NCI-H82 treated with DMSO at 0.1 percent for 48 hours (cell line): ENCODE measurements around the gene VAV2.

Experiments used
- DNase-seq: peaks from one replicate; lab custom pipeline; 2025; ENCODE audit not compliant: unreplicated experiment; lab: John Stamatoyannopoulos, UW

Gene VAV2

GRCh38 chr9:133956520-133957076 lies 35.5 kb downstream of the VAV2 start:
- no peak for DNase-seq

- peak; percentile 12 for DNase-seq
Observed at GRCh38 chr9:133955821-133956411, 36.2 kb downstream of the VAV2 start.

GRCh38 chr9:133954862-133955529 lies 37.1 kb downstream of the VAV2 start:
- DNase-seq: no peak

- no peak for DNase-seq
Observed at GRCh38 chr9:133953976-133954709, 38.0 kb downstream of the VAV2 start.

GRCh38 chr9:133953621-133953975 lies 38.5 kb downstream of the VAV2 start:
- DNase-seq: no peak

- no peak for DNase-seq
Observed at GRCh38 chr9:133952598-133953550, 39.2 kb downstream of the VAV2 start.

- no peak for DNase-seq
Observed at GRCh38 chr9:133951265-133951664, 40.9 kb downstream of the VAV2 start.

- DNase-seq: no peak
Observed at GRCh38 chr9:133950629-133951111, 41.5 kb downstream of the VAV2 start.

GRCh38 chr9:133950192-133950591 lies 41.9 kb downstream of the VAV2 start:
- DNase-seq: no peak

GRCh38 chr9:133949486-133950061 lies 42.5 kb downstream of the VAV2 start:
- DNase-seq: no peak

- no peak for DNase-seq
Observed at GRCh38 chr9:133948561-133949485, 43.3 kb downstream of the VAV2 start.

GRCh38 chr9:133948131-133948530 lies 44.0 kb downstream of the VAV2 start:
- DNase-seq: no peak

- no peak for DNase-seq
Observed at GRCh38 chr9:133946840-133947486, 45.2 kb downstream of the VAV2 start.

GRCh38 chr9:133945977-133946753 lies 46.0 kb downstream of the VAV2 start:
- no peak for DNase-seq

- no peak for DNase-seq
Observed at GRCh38 chr9:133945314-133945975, 46.7 kb downstream of the VAV2 start.

- no peak for DNase-seq
Observed at GRCh38 chr9:133944746-133945135, 47.4 kb downstream of the VAV2 start.
